Measurements from ENCODE around the gene SERTAD4.

DNA sequence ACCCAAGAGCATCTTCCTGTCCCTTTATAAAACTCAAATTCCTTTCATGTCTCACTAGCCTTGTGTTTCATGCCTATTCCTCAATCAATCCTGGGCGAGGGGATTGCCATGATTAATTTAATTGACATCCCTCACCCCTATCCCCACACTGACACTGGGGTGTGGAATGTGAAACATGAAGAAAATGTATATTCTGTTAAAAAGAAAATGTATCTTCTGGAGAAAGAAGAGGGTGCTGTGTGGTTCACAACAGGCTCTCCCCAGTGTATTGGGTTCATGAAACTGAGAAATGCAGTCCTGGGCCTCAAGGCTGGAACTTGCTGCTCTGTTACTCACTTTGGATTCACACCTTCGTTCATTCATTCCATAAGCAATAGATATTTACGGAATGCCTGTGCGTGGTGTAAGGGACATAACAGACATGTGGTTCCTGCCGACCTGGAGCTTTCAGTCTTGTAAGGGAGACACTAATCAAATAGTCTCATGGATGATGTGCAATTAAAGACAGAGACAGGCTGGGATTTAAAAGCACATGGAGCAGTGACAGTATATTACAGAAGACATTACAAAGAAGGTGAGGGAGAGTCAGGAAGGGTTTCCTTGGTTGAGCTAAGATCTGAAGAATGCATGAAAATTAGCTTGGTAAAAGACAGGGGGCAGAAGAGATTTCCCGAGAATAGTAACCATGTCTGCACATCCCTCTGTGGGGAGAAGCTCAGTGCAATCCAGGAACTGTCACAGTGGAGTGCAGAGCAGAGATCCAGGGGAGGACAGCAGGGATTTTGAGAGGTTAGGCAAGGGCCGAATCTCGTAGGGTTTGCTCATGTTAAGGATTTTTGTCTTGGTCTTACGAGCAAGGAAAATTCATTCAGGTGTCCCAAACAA is 32.1 kb downstream of the SERTAD4 start:
- TF ChIP-seq POLR2A (IDR thresholded peaks at IDR 0.05): no peak
- TF ChIP-seq, protein P1, sequence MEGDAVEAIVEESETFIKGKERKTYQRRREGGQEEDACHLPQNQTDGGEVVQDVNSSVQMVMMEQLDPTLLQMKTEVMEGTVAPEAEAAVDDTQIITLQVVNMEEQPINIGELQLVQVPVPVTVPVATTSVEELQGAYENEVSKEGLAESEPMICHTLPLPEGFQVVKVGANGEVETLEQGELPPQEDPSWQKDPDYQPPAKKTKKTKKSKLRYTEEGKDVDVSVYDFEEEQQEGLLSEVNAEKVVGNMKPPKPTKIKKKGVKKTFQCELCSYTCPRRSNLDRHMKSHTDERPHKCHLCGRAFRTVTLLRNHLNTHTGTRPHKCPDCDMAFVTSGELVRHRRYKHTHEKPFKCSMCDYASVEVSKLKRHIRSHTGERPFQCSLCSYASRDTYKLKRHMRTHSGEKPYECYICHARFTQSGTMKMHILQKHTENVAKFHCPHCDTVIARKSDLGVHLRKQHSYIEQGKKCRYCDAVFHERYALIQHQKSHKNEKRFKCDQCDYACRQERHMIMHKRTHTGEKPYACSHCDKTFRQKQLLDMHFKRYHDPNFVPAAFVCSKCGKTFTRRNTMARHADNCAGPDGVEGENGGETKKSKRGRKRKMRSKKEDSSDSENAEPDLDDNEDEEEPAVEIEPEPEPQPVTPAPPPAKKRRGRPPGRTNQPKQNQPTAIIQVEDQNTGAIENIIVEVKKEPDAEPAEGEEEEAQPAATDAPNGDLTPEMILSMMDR (IDR thresholded peaks at IDR 0.05): no peak
